OCI-LY1 (cell line): ENCODE results near the gene BMPR1B.

ENCODE experiments used
- EZH2 ChIP-seq: fragments of 200-600 bp; sonication (generic), shearing (Covaris generic); IDR thresholded peaks from 2 replicates; pipeline ENCODE4 v1.8.0; 2017; ENCODE audit warnings: borderline replicate concordance, mixed run types, mild to moderate bottlenecking, antibody characterized with exemption, low read length, moderate library complexity, mixed read lengths
- TF ChIP-seq, protein P1 (sequence below): fragments of 200-600 bp; sonication (generic), shearing (Covaris generic); IDR thresholded peaks from 2 replicates; pipeline ENCODE4 v1.5.1; 2017; ENCODE audit warnings: mild to moderate bottlenecking, antibody characterized with exemption, low read length, moderate library complexity, mixed read lengths

DNA sequence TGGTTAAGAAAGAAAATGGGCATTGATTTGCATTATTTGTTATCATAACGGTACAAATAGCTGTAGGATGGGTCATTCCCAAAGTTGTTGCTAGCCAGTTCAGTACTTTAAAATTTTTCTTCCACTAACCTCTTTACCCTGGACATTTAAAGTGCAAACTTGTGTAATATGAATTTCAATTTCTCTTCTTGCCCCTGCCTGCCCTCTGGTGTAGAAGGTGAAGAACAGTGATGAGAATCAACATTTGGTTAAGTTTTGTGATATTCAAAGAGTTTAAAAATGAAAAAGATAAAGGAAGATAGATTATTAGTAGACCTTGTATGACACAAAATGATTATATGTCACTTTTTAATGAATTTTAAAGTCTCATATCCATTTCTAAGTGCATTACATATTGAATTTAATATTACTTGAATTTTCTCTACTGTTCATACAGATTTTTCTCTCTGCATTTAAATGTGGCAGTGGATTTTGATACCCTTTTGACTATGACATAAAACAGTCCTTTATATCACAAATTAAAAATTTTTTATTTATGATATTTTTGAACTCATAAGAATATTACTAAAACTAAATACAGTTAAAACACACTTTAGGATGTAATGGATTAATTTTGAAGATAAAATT lies 337.7 kb downstream of the BMPR1B start:
- TF ChIP-seq EZH2: no peak
- TF ChIP-seq, protein P1, sequence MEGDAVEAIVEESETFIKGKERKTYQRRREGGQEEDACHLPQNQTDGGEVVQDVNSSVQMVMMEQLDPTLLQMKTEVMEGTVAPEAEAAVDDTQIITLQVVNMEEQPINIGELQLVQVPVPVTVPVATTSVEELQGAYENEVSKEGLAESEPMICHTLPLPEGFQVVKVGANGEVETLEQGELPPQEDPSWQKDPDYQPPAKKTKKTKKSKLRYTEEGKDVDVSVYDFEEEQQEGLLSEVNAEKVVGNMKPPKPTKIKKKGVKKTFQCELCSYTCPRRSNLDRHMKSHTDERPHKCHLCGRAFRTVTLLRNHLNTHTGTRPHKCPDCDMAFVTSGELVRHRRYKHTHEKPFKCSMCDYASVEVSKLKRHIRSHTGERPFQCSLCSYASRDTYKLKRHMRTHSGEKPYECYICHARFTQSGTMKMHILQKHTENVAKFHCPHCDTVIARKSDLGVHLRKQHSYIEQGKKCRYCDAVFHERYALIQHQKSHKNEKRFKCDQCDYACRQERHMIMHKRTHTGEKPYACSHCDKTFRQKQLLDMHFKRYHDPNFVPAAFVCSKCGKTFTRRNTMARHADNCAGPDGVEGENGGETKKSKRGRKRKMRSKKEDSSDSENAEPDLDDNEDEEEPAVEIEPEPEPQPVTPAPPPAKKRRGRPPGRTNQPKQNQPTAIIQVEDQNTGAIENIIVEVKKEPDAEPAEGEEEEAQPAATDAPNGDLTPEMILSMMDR: peak; percentile 47
